CD4-positive, CD25-positive, alpha-beta regulatory T cell (primary cell): ENCODE measurements around the gene ZNF429. TPM values are rescaled to one million over a fixed set of nuclear protein-coding genes. Genes with fewer than 3 reads are reported as not detected.
"Not testable (repeated sequence)": the region's sequence is repeated elsewhere in the genome, so short reads cannot be mapped to it uniquely, and the experiment has no call there.

Source experiments
- ATAC-seq, 2 donors: fragments of 150-1000 bp; cut with Tn5 transposase; one replicate each; pipeline ENCODE4 v1.10.0; 2021; ENCODE audit warnings: low read depth in 2 of 2, moderate number of reproducible peaks in 2 of 2, moderate library complexity in 1 of 2
- DNase-seq, 3 donors: peaks; one replicate each; pipeline versions ENCODE4 v3.0.0 to v3.0.0-alpha.2; 2012 to 2022; ENCODE audit warnings: mixed read lengths in 1 of 3
- H3K27ac ChIP-seq: one replicate; pipeline ENCODE4 v1.7.0; 2013; ENCODE audit warnings: mild to moderate bottlenecking, low read length; ENCODE audit not compliant: insufficient read depth, poor library complexity, severe bottlenecking
- H3K27me3 ChIP-seq: one replicate; pipeline ENCODE4 v1.7.0; 2013; ENCODE audit warnings: low read length; ENCODE audit not compliant: control insufficient read depth, insufficient read depth
- H3K36me3 ChIP-seq: one replicate; pipeline ENCODE4 v1.7.0; 2013; ENCODE audit warnings: mild to moderate bottlenecking, low read length, moderate library complexity; ENCODE audit not compliant: control insufficient read depth, insufficient read depth
- H3K4me1 ChIP-seq: 2 replicates; pipeline ENCODE4 v1.7.0; 2013; ENCODE audit warnings: mild to moderate bottlenecking, low read length; ENCODE audit not compliant: insufficient read depth, control insufficient read depth, poor library complexity, severe bottlenecking
- H3K4me3 ChIP-seq: one replicate; pipeline ENCODE4 v1.7.0; 2013; ENCODE audit warnings: low read depth, mild to moderate bottlenecking, low read length, moderate library complexity
- H3K9me3 ChIP-seq, 2 experiments: 1 replicate in 1 of 2; 2 replicates in 1 of 2; pipeline ENCODE4 v1.7.0; 2013; ENCODE audit warnings: low read length in 2 of 2, mild to moderate bottlenecking in 1 of 2, moderate library complexity in 1 of 2; ENCODE audit not compliant: control insufficient read depth in 2 of 2
- H3K27ac Mint-ChIP-seq, 3 donors: one replicate each; pipeline ENCODE4 v1.8.0; 2020 to 2022; ENCODE audit warnings: mild to moderate bottlenecking in 3 of 3, mixed read lengths in 3 of 3, moderate library complexity in 2 of 3
- H3K27me3 Mint-ChIP-seq: one replicate; pipeline ENCODE4 v1.8.0; 2022; ENCODE audit warnings: mild to moderate bottlenecking, mixed read lengths
- H3K36me3 Mint-ChIP-seq: one replicate; pipeline ENCODE4 v1.8.0; 2020; ENCODE audit warnings: mixed read lengths
- H3K4me1 Mint-ChIP-seq, 4 donors: one replicate each; pipeline ENCODE4 v1.8.0; 2020 to 2022; ENCODE audit warnings: mixed read lengths in 4 of 4, mild to moderate bottlenecking in 1 of 4
- H3K4me3 Mint-ChIP-seq, 4 donors: one replicate each; pipeline ENCODE4 v1.8.0; 2020 to 2022; ENCODE audit warnings: mild to moderate bottlenecking in 4 of 4, mixed read lengths in 4 of 4, moderate library complexity in 3 of 4
- H3K9me3 Mint-ChIP-seq, 7 donors: one replicate each; pipeline ENCODE4 v1.8.0; 2020 to 2022; ENCODE audit warnings: mixed read lengths in 7 of 7, mild to moderate bottlenecking in 3 of 7, moderate library complexity in 2 of 7
- polyA plus RNA-seq, 4 donors: library from polyadenylated mRNA; unstranded; fragments of 300-500 nt; fragmentation: Illumina TruSeq; gene quantifications; one replicate each; pipeline ENCODE4 v1.2.3, GENCODE V29; 2021
- total RNA-seq: library from RNA; stranded (reverse); gene quantifications from one replicate; pipeline ENCODE4 v1.2.3, GENCODE V29; 2022

Gene ZNF429
- total and polyA plus RNA-seq, 5 donors from 2014 or later = 14.4 to 29.6 (median 21.0) TPM

- no peaks in the 10 kb centered on the region for H3K27me3 ChIP-seq
- Mint-ChIP-seq H3K27me3 (peaks cover 4% of the 10 kb centered on the region), H3K27ac (peak overlapping the region in 1 of 3 donors; percentile 59), H3K4me3 (peak overlapping the region in 2 of 4 donors; percentile 74 to 80), H3K4me1 (peaks cover 0 to 9% (median 0%) of the 10 kb centered on the region in 4 donors), H3K9me3 (peaks cover 0 to 4% (median 0%) of the 10 kb centered on the region in 7 donors), H3K36me3 (no peaks in the 10 kb centered on the region)
- DNase-seq (peak; percentile 47 to 70 (median 57)), ATAC-seq (peak; percentile 82 to 90)
- H3K36me3 ChIP-seq = no peaks in the 10 kb centered on the region
- H3K27ac ChIP-seq = no peak overlapping the region
- H3K4me1 ChIP-seq = peaks cover 11% of the 10 kb centered on the region
- peak overlapping the region; percentile 61 for H3K4me3 ChIP-seq
- peaks cover 0 to 2% of the 10 kb centered on the region in 2 experiments for H3K9me3 ChIP-seq
These were observed 30.7 kb upstream of the ZNF429 start for GRCh38 chr19:21474671-21475181.

GRCh38 chr19:21482361-21482760 is 23.0 kb upstream of the ZNF429 start:
- peak overlapping the region in 1 of 3 donors; percentile 51 for H3K27ac Mint-ChIP-seq
- not testable (repeated sequence) for H3K27me3 Mint-ChIP-seq, H3K4me3 Mint-ChIP-seq, H3K9me3 Mint-ChIP-seq, H3K4me1 ChIP-seq, H3K36me3 Mint-ChIP-seq, H3K4me1 Mint-ChIP-seq, H3K27me3 ChIP-seq, ATAC-seq, H3K4me3 ChIP-seq, H3K27ac ChIP-seq, H3K9me3 ChIP-seq, DNase-seq, H3K36me3 ChIP-seq

GRCh38 chr19:21482863-21483276 is 22.5 kb upstream of the ZNF429 start:
- H3K4me3 Mint-ChIP-seq = peak overlapping the region in 1 of 4 donors; percentile 39
- ATAC-seq (peak; percentile 52 to 66), DNase-seq (peak; percentile 38 to 73 (median 58))
- no peaks in the 10 kb centered on the region for H3K27me3 ChIP-seq
- no peaks in the 10 kb centered on the region for H3K9me3 ChIP-seq
- peak overlapping the region in 1 of 3 donors; percentile 51 for H3K27ac Mint-ChIP-seq
- H3K4me3 ChIP-seq = no peak overlapping the region
- H3K9me3 Mint-ChIP-seq = peaks cover 0 to 8% (median 0%) of the 10 kb centered on the region in 7 donors
- no peaks in the 10 kb centered on the region for H3K27me3 Mint-ChIP-seq
- H3K4me1 ChIP-seq = no peaks in the 10 kb centered on the region
- no peaks in the 10 kb centered on the region for H3K36me3 Mint-ChIP-seq
- peaks cover 0 to 5% (median 2%) of the 10 kb centered on the region in 4 donors for H3K4me1 Mint-ChIP-seq
- H3K36me3 ChIP-seq = no peaks in the 10 kb centered on the region
- H3K27ac ChIP-seq = no peak overlapping the region

GRCh38 chr19:21483589-21484170 is 21.7 kb upstream of the ZNF429 start:
- no peak overlapping the region for H3K27ac Mint-ChIP-seq
- Histone ChIP-seq H3K9me3 (no peaks in the 10 kb centered on the region), H3K27ac (no peak overlapping the region), H3K27me3 (no peaks in the 10 kb centered on the region), H3K4me3 (no peak overlapping the region), H3K36me3 (no peaks in the 10 kb centered on the region), H3K4me1 (no peaks in the 10 kb centered on the region)
- H3K36me3 Mint-ChIP-seq = no peaks in the 10 kb centered on the region
- H3K27me3 Mint-ChIP-seq = no peaks in the 10 kb centered on the region
- H3K4me1 Mint-ChIP-seq = peaks cover 0 to 5% (median 2%) of the 10 kb centered on the region in 4 donors
- peaks cover 0 to 6% (median 0%) of the 10 kb centered on the region in 7 donors for H3K9me3 Mint-ChIP-seq
- DNase-seq (peak; percentile 31 to 59 (median 44)), ATAC-seq (peak; percentile 34 to 44)
- no peak overlapping the region for H3K4me3 Mint-ChIP-seq

GRCh38 chr19:21484631-21485030 is 20.8 kb upstream of the ZNF429 start:
- Mint-ChIP-seq H3K27me3 (no peaks in the 10 kb centered on the region), H3K27ac (no peak overlapping the region), H3K4me1 (peaks cover 0 to 5% (median 2%) of the 10 kb centered on the region in 4 donors), H3K4me3 (no peak overlapping the region), H3K9me3 (peaks cover 0 to 8% (median 0%) of the 10 kb centered on the region in 7 donors), H3K36me3 (no peaks in the 10 kb centered on the region)
- Histone ChIP-seq H3K9me3 (no peaks in the 10 kb centered on the region), H3K4me1 (no peaks in the 10 kb centered on the region), H3K27ac (no peak overlapping the region), H3K4me3 (no peak overlapping the region), H3K27me3 (no peaks in the 10 kb centered on the region), H3K36me3 (no peaks in the 10 kb centered on the region)
- no peak for DNase-seq
- no peak for ATAC-seq

- H3K4me1 ChIP-seq = no peaks in the 10 kb centered on the region
- H3K27me3 ChIP-seq = no peaks in the 10 kb centered on the region
- H3K4me3 Mint-ChIP-seq = no peak overlapping the region
- no peaks in the 10 kb centered on the region for H3K9me3 ChIP-seq
- ATAC-seq (no peak), DNase-seq (no peak)
- H3K4me3 ChIP-seq = no peak overlapping the region
- no peaks in the 10 kb centered on the region for H3K36me3 ChIP-seq
- no peaks in the 10 kb centered on the region for H3K27me3 Mint-ChIP-seq
- no peak overlapping the region for H3K27ac ChIP-seq
- peaks cover 0 to 13% (median 0%) of the 10 kb centered on the region in 7 donors for H3K9me3 Mint-ChIP-seq
- H3K36me3 Mint-ChIP-seq = no peaks in the 10 kb centered on the region
- H3K4me1 Mint-ChIP-seq = peaks cover 0 to 5% (median 2%) of the 10 kb centered on the region in 4 donors
- no peak overlapping the region for H3K27ac Mint-ChIP-seq
These were observed 19.5 kb upstream of the ZNF429 start for GRCh38 chr19:21485926-21486325.

- Mint-ChIP-seq H3K4me1 (peaks cover 0 to 2% (median 0%) of the 10 kb centered on the region in 4 donors), H3K4me3 (no peak overlapping the region), H3K27me3 (no peaks in the 10 kb centered on the region), H3K36me3 (no peaks in the 10 kb centered on the region), H3K9me3 (peaks cover 0 to 12% (median 0%) of the 10 kb centered on the region in 7 donors), H3K27ac (peak overlapping the region in 1 of 3 donors; percentile 49)
- Histone ChIP-seq H3K4me3 (no peak overlapping the region), H3K4me1 (no peaks in the 10 kb centered on the region), H3K27me3 (no peaks in the 10 kb centered on the region), H3K27ac (no peak overlapping the region), H3K36me3 (no peaks in the 10 kb centered on the region), H3K9me3 (no peaks in the 10 kb centered on the region)
- ATAC-seq (no peak), DNase-seq (no peak)
These were observed 17.4 kb upstream of the ZNF429 start for GRCh38 chr19:21487969-21488368.

GRCh38 chr19:21491146-21491545 is 14.3 kb upstream of the ZNF429 start:
- Mint-ChIP-seq H3K27ac (no peak overlapping the region), H3K27me3 (no peaks in the 10 kb centered on the region), H3K9me3 (peaks cover 0 to 9% (median 3%) of the 10 kb centered on the region in 7 donors), H3K4me3 (no peak overlapping the region), H3K4me1 (peaks cover 0 to 4% (median 0%) of the 10 kb centered on the region in 4 donors), H3K36me3 (no peaks in the 10 kb centered on the region)
- no peak overlapping the region for H3K27ac ChIP-seq
- H3K36me3 ChIP-seq = no peaks in the 10 kb centered on the region
- no peak for ATAC-seq
- no peaks in the 10 kb centered on the region for H3K27me3 ChIP-seq
- H3K9me3 ChIP-seq = no peaks in the 10 kb centered on the region
- no peaks in the 10 kb centered on the region for H3K4me1 ChIP-seq
- no peak for DNase-seq
- H3K4me3 ChIP-seq = no peak overlapping the region
